ENCODE measurements around the gene IKZF5. TPM values are rescaled to one million over a fixed set of nuclear protein-coding genes. Genes with fewer than 3 reads are reported as not detected.

The IKZF5 gene
- total RNA-seq, 1 donor from 2014 or later: 14.9 TPM

- Mint-ChIP-seq H3K9me3 (ENCODE audit: unreplicated experiment) (no peaks in the 10 kb centered on the region), H3K4me3 (ENCODE audit: unreplicated experiment) (no peak overlapping the region), H3K36me3 (ENCODE audit: low read depth, unreplicated experiment) (no peaks in the 10 kb centered on the region), H3K27ac (ENCODE audit: unreplicated experiment) (no peak overlapping the region), H3K4me1 (ENCODE audit: unreplicated experiment) (peaks cover 33% of the 10 kb centered on the region), H3K27me3 (ENCODE audit: unreplicated experiment) (no peaks in the 10 kb centered on the region)
- TF ChIP-seq, protein P1, sequence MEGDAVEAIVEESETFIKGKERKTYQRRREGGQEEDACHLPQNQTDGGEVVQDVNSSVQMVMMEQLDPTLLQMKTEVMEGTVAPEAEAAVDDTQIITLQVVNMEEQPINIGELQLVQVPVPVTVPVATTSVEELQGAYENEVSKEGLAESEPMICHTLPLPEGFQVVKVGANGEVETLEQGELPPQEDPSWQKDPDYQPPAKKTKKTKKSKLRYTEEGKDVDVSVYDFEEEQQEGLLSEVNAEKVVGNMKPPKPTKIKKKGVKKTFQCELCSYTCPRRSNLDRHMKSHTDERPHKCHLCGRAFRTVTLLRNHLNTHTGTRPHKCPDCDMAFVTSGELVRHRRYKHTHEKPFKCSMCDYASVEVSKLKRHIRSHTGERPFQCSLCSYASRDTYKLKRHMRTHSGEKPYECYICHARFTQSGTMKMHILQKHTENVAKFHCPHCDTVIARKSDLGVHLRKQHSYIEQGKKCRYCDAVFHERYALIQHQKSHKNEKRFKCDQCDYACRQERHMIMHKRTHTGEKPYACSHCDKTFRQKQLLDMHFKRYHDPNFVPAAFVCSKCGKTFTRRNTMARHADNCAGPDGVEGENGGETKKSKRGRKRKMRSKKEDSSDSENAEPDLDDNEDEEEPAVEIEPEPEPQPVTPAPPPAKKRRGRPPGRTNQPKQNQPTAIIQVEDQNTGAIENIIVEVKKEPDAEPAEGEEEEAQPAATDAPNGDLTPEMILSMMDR (IDR thresholded peaks at IDR 0.05; ENCODE audit: unreplicated experiment): no peak
- DNase-seq (ENCODE audit: low spot score): no peak
Measured at GRCh38 chr10:123035467-123036086, 27.0 kb upstream of the IKZF5 start.

GRCh38 chr10:123034332-123034731 lies 25.7 kb upstream of the IKZF5 start:
- no peak for DNase-seq (ENCODE audit: low spot score)
- TF ChIP-seq, protein P1 (IDR thresholded peaks at IDR 0.05; ENCODE audit: unreplicated experiment): no peak
- Mint-ChIP-seq H3K9me3 (ENCODE audit: unreplicated experiment) (no peaks in the 10 kb centered on the region), H3K4me1 (ENCODE audit: unreplicated experiment) (peaks cover 34% of the 10 kb centered on the region), H3K36me3 (ENCODE audit: low read depth, unreplicated experiment) (no peaks in the 10 kb centered on the region), H3K27me3 (ENCODE audit: unreplicated experiment) (no peaks in the 10 kb centered on the region), H3K4me3 (ENCODE audit: unreplicated experiment) (no peak overlapping the region), H3K27ac (ENCODE audit: unreplicated experiment) (no peak overlapping the region)

DNA sequence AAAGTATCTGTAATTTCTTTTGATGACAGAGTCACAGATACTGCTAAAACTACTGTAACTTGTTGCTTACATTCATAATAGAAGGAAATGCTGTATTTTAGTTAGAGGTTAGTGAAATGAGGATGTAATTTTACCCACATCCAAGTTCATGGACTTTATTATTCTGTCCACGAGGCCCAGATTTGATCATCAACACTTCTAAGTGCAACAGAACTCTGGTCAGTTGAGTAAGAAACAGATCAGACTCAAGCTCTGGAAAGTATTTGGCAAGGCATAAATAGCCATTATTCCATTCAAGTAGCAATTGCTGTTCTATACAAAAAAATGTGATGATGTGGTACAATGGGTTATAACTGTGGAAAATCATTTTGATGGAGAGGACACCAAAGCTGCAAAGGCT lies 22.5 kb upstream of the IKZF5 start:
- Mint-ChIP-seq H3K4me3 (ENCODE audit: unreplicated experiment) (no peak overlapping the region), H3K36me3 (ENCODE audit: low read depth, unreplicated experiment) (no peaks in the 10 kb centered on the region)

GRCh38 chr10:123027861-123028260 lies 19.3 kb upstream of the IKZF5 start:
- H3K36me3 Mint-ChIP-seq (ENCODE audit: low read depth, unreplicated experiment): no peaks in the 10 kb centered on the region
- TF ChIP-seq, protein P1 (IDR thresholded peaks at IDR 0.05; ENCODE audit: unreplicated experiment): no peak

More for the DNA sequence above, 22.5 kb upstream of the IKZF5 start:
- Mint-ChIP-seq H3K4me1 (ENCODE audit: unreplicated experiment) (peaks cover 19% of the 10 kb centered on the region), H3K27ac (ENCODE audit: unreplicated experiment) (no peak overlapping the region), H3K9me3 (ENCODE audit: unreplicated experiment) (no peaks in the 10 kb centered on the region), H3K27me3 (ENCODE audit: unreplicated experiment) (no peaks in the 10 kb centered on the region)
- no peak for DNase-seq (ENCODE audit: low spot score)
- TF ChIP-seq, protein P1 (IDR thresholded peaks at IDR 0.05; ENCODE audit: unreplicated experiment): no peak

GRCh38 chr10:123026302-123026701 lies 17.7 kb upstream of the IKZF5 start:
- TF ChIP-seq, protein P1 (IDR thresholded peaks at IDR 0.05; ENCODE audit: unreplicated experiment): no peak
- Mint-ChIP-seq H3K4me3 (ENCODE audit: unreplicated experiment) (no peak overlapping the region), H3K4me1 (ENCODE audit: unreplicated experiment) (peaks cover 18% of the 10 kb centered on the region), H3K9me3 (ENCODE audit: unreplicated experiment) (no peaks in the 10 kb centered on the region), H3K27me3 (ENCODE audit: unreplicated experiment) (no peaks in the 10 kb centered on the region), H3K27ac (ENCODE audit: unreplicated experiment) (no peak overlapping the region), H3K36me3 (ENCODE audit: low read depth, unreplicated experiment) (no peaks in the 10 kb centered on the region)
- no peak for DNase-seq (ENCODE audit: low spot score)

More at GRCh38 chr10:123027861-123028260, 19.3 kb upstream of the IKZF5 start:
- no peak overlapping the region for H3K27ac Mint-ChIP-seq (ENCODE audit: unreplicated experiment)
- DNase-seq (ENCODE audit: low spot score): no peak
- no peaks in the 10 kb centered on the region for H3K9me3 Mint-ChIP-seq (ENCODE audit: unreplicated experiment)
- no peaks in the 10 kb centered on the region for H3K27me3 Mint-ChIP-seq (ENCODE audit: unreplicated experiment)
- no peak overlapping the region for H3K4me3 Mint-ChIP-seq (ENCODE audit: unreplicated experiment)
- H3K4me1 Mint-ChIP-seq (ENCODE audit: unreplicated experiment): peaks cover 17% of the 10 kb centered on the region
